Neural cell (in vitro differentiated cells): ENCODE data around the gene ACY1. TPM values are rescaled to one million over a fixed set of nuclear protein-coding genes. Genes with fewer than 3 reads are reported as not detected.

ENCODE experiments used
- H2AFZ ChIP-seq: fragments of 200-600, 300-800 bp; sonication (generic), shearing (Covaris generic); 2 replicates; pipeline ENCODE4 v1.6.0; 2014; ENCODE audit warnings: low read depth, mild to moderate bottlenecking, antibody characterized with exemption, low read length, moderate library complexity
- H3F3A ChIP-seq: fragments of 200-600 bp; shearing (Covaris generic); 2 replicates; pipeline ENCODE4 v1.6.1; 2016; ENCODE audit warnings: mild to moderate bottlenecking, moderate library complexity, mixed read lengths, antibody characterized with exemption, low read length; ENCODE audit not compliant: insufficient read depth, poor library complexity, severe bottlenecking
- H3K27ac ChIP-seq: fragments of 200-600, 300-800 bp; sonication (generic), shearing (Covaris generic); 2 replicates; pipeline ENCODE4 v1.5.1; 2014; ENCODE audit warnings: mild to moderate bottlenecking, low read length, moderate library complexity
- H3K27me3 ChIP-seq: fragments of 300-800, 200-600 bp; sonication (generic), shearing (Covaris generic); 2 replicates; pipeline ENCODE4 v1.6.0; 2014; ENCODE audit warnings: mild to moderate bottlenecking, low read depth, low read length, moderate library complexity; ENCODE audit not compliant: insufficient read depth
- H3K36me3 ChIP-seq: fragments of 300-800, 200-600 bp; sonication (generic), shearing (Covaris generic); 2 replicates; pipeline ENCODE4 v1.5.1; 2014; ENCODE audit warnings: mild to moderate bottlenecking, antibody characterized with exemption, low read length, moderate library complexity; ENCODE audit not compliant: insufficient read depth
- H3K4me2 ChIP-seq: fragments of 300-800, 200-600 bp; sonication (generic), shearing (Covaris generic); 2 replicates; pipeline ENCODE4 v1.6.0; 2014; ENCODE audit warnings: mild to moderate bottlenecking, low read length
- H3K4me3 ChIP-seq: fragments of 300-800, 200-600 bp; sonication (generic), shearing (Covaris generic); 2 replicates; pipeline ENCODE4 v1.5.1; 2014; ENCODE audit warnings: mild to moderate bottlenecking, low read length, moderate library complexity
- H3K79me2 ChIP-seq: fragments of 200-600 bp; shearing (Covaris generic); replicated peaks from 2 replicates; pipeline ENCODE4 v1.6.0; 2014; ENCODE audit warnings: mild to moderate bottlenecking, low read length, moderate library complexity; ENCODE audit not compliant: insufficient read depth
- H3K9ac ChIP-seq: fragments of 300-800, 200-600 bp; sonication (generic), shearing (Covaris generic); 2 replicates; pipeline ENCODE4 v1.6.1; 2016; ENCODE audit warnings: mild to moderate bottlenecking, low read length, mixed read lengths
- H3K9me2 ChIP-seq: fragments of 200-600 bp; shearing (Covaris generic); 2 replicates; pipeline ENCODE4 v1.6.1; 2016; ENCODE audit warnings: mild to moderate bottlenecking, low read length, mixed read lengths; ENCODE audit not compliant: insufficient read depth
- H3K9me3 ChIP-seq: fragments of 200-600, 300-800 bp; sonication (generic), shearing (Covaris generic); 2 replicates; pipeline ENCODE4 v1.6.1; 2016; ENCODE audit warnings: mild to moderate bottlenecking, mixed run types, low read length, moderate library complexity, mixed read lengths
- H4K20me1 ChIP-seq: fragments of 200-600 bp; shearing (Covaris generic); 2 replicates; pipeline ENCODE4 v1.6.1; 2016; ENCODE audit warnings: mild to moderate bottlenecking, mixed run types; ENCODE audit not compliant: insufficient read depth
- EP300 ChIP-seq: fragments of 450-650 bp; conservative IDR thresholded peaks from 2 replicates; pipeline ENCODE4 v1.6.1; 2014; ENCODE audit warnings: antibody characterized with exemption, mild to moderate bottlenecking, moderate library complexity; ENCODE audit not compliant: poor library complexity, severe bottlenecking
- EZH2 ChIP-seq: fragments of 200-600, 300-800 bp; shearing (Covaris generic), sonication (generic); IDR thresholded peaks from 2 replicates; pipeline ENCODE4 v1.6.1; 2014; ENCODE audit warnings: antibody characterized with exemption, low read length, borderline replicate concordance, mild to moderate bottlenecking; ENCODE audit not compliant: insufficient read depth, poor library complexity, severe bottlenecking
- MXI1 ChIP-seq: fragments of 450-650 bp; conservative IDR thresholded peaks from 2 replicates; pipeline ENCODE4 v1.6.1; 2014; ENCODE audit warnings: antibody characterized with exemption, mild to moderate bottlenecking; ENCODE audit not compliant: poor library complexity, severe bottlenecking
- POLR2AphosphoS5 ChIP-seq: IDR thresholded peaks from 2 replicates; pipeline ENCODE4 v1.6.1; 2012
- RAD21 ChIP-seq: fragments of 450-650 bp; conservative IDR thresholded peaks from 2 replicates; pipeline ENCODE4 v1.6.1; 2014; ENCODE audit warnings: antibody characterized with exemption, mild to moderate bottlenecking, moderate library complexity
- SMC3 ChIP-seq: fragments of 450-650 bp; conservative IDR thresholded peaks from 2 replicates; pipeline ENCODE4 v1.6.1; 2014; ENCODE audit warnings: antibody characterized with exemption, mild to moderate bottlenecking, moderate library complexity; ENCODE audit not compliant: poor library complexity
- TAF1 ChIP-seq: IDR thresholded peaks from 2 replicates; pipeline ENCODE4 v1.6.1; 2012; ENCODE audit warnings: low read depth
- polyA plus RNA-seq: library from polyadenylated mRNA; depleted of rRNA; stranded (reverse); fragments of >200 nt; gene quantifications from 2 replicates; pipeline ENCODE4 v1.2.3, GENCODE V29; 2014
- TF ChIP-seq, protein P1 (sequence below): IDR thresholded peaks from 2 replicates; pipeline ENCODE4 v1.6.1; 2012; ENCODE audit warnings: borderline replicate concordance
- TF ChIP-seq, protein P2 (sequence below): fragments of 450-650 bp; IDR thresholded peaks from 2 replicates; pipeline ENCODE4 v1.5.1; 2014; ENCODE audit warnings: antibody characterized with exemption, mild to moderate bottlenecking, moderate library complexity; ENCODE audit not compliant: poor library complexity, severe bottlenecking

The ACY1 gene
- polyA plus RNA-seq, 1 donor from 2014 or later, result 14.4 TPM

DNA sequence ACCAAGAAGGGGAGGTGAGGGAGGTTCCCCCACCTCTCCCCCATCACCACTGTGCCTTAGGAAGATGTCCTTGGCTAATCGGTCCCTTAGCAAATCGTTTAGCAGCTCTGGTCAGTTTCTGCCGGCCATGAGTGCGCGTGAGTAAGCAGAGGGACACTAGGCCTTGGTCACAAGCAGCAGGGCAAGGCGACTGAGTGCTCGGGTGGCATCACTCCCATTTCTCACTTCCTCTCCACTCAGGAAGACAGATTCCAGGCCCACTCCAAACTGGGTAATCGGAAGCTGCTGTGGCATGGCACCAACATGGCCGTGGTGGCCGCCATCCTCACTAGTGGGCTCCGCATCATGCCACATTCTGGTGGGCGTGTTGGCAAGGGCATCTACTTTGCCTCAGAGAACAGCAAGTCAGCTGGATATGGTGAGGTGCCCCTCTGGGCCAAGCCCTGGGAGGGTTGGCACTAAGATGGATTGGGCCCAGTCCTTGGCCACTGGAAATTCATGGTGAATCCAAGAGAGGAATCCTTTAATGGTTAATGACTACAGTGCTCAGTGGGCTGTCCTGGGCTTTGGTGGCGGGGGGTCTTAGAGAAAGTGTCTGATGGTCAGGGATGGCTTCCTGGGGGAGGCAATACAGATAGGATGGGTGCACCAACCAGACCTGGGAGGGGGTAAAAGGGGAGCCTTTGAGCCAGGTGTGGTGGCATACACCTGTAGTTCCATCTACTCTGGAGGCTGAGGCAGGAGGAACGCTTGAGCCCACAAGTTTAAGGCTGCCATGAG lies 37.2 kb upstream of the ACY1 start:
- Histone ChIP-seq H3K4me2 (no peak overlapping the region), H2AFZ (no peak overlapping the region), H3K27me3 (no peaks in the 10 kb centered on the region), H3K9me2 (no peaks in the 10 kb centered on the region), H3K4me3 (no peak overlapping the region), H3K9ac (no peak overlapping the region), H4K20me1 (no peaks in the 10 kb centered on the region), H3K27ac (no peak overlapping the region), H3F3A (no peaks in the 10 kb centered on the region), H3K79me2 (no peaks in the 10 kb centered on the region), H3K9me3 (no peaks in the 10 kb centered on the region), H3K36me3 (no peaks in the 10 kb centered on the region)
- TF ChIP-seq SMC3 (no peak), MXI1 (no peak), EZH2 (no peak), TAF1 (no peak), POLR2AphosphoS5 (no peak), RAD21 (no peak), EP300 (no peak)
- TF ChIP-seq, protein P1, sequence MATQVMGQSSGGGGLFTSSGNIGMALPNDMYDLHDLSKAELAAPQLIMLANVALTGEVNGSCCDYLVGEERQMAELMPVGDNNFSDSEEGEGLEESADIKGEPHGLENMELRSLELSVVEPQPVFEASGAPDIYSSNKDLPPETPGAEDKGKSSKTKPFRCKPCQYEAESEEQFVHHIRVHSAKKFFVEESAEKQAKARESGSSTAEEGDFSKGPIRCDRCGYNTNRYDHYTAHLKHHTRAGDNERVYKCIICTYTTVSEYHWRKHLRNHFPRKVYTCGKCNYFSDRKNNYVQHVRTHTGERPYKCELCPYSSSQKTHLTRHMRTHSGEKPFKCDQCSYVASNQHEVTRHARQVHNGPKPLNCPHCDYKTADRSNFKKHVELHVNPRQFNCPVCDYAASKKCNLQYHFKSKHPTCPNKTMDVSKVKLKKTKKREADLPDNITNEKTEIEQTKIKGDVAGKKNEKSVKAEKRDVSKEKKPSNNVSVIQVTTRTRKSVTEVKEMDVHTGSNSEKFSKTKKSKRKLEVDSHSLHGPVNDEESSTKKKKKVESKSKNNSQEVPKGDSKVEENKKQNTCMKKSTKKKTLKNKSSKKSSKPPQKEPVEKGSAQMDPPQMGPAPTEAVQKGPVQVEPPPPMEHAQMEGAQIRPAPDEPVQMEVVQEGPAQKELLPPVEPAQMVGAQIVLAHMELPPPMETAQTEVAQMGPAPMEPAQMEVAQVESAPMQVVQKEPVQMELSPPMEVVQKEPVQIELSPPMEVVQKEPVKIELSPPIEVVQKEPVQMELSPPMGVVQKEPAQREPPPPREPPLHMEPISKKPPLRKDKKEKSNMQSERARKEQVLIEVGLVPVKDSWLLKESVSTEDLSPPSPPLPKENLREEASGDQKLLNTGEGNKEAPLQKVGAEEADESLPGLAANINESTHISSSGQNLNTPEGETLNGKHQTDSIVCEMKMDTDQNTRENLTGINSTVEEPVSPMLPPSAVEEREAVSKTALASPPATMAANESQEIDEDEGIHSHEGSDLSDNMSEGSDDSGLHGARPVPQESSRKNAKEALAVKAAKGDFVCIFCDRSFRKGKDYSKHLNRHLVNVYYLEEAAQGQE, result no peak
- TF ChIP-seq, protein P2, sequence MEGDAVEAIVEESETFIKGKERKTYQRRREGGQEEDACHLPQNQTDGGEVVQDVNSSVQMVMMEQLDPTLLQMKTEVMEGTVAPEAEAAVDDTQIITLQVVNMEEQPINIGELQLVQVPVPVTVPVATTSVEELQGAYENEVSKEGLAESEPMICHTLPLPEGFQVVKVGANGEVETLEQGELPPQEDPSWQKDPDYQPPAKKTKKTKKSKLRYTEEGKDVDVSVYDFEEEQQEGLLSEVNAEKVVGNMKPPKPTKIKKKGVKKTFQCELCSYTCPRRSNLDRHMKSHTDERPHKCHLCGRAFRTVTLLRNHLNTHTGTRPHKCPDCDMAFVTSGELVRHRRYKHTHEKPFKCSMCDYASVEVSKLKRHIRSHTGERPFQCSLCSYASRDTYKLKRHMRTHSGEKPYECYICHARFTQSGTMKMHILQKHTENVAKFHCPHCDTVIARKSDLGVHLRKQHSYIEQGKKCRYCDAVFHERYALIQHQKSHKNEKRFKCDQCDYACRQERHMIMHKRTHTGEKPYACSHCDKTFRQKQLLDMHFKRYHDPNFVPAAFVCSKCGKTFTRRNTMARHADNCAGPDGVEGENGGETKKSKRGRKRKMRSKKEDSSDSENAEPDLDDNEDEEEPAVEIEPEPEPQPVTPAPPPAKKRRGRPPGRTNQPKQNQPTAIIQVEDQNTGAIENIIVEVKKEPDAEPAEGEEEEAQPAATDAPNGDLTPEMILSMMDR, result no peak

DNA sequence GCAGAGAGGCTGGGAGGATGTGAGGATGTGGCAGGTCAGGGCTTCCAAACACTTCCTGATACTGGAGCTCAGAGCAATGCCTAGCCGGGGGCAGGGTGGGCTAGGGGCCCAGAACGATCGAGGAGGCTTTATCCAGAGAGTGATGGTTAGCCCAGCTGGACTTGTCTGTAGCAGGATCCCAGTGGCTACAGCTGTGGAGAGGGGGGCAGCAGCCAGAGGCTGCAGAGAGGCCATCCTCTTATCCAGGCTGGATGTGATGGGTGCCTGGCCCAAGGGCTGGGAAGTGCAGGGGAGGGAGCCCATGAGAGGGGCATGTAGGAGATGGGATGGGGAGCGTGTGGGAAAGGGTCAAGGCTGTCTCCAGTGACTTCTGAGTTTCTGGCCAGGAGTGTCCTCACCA lies 36.5 kb upstream of the ACY1 start:
- Histone ChIP-seq H3K9me2 (no peaks in the 10 kb centered on the region), H3F3A (no peaks in the 10 kb centered on the region), H3K4me3 (no peak overlapping the region), H3K79me2 (no peaks in the 10 kb centered on the region), H3K36me3 (no peaks in the 10 kb centered on the region), H3K9me3 (no peaks in the 10 kb centered on the region), H3K27me3 (no peaks in the 10 kb centered on the region), H4K20me1 (no peaks in the 10 kb centered on the region), H2AFZ (no peak overlapping the region), H3K9ac (no peak overlapping the region), H3K4me2 (no peak overlapping the region), H3K27ac (no peak overlapping the region)
- TF ChIP-seq, protein P2, result no peak
- TF ChIP-seq MXI1, result no peak
- no peak for TF ChIP-seq RAD21
- no peak for TF ChIP-seq POLR2AphosphoS5
- TF ChIP-seq SMC3, result no peak
- TF ChIP-seq EP300, result no peak
- TF ChIP-seq TAF1, result no peak
- TF ChIP-seq EZH2, result no peak
- TF ChIP-seq, protein P1, result no peak
